ENCODE results near the gene SUCLA2. TPM values are rescaled to one million over a fixed set of nuclear protein-coding genes. Genes with fewer than 3 reads are reported as not detected.

SUCLA2 gene
- total RNA-seq, 2 donors from 2014 or later = 42.1 to 45.7 TPM

- Histone ChIP-seq H3K4me3 (no peak overlapping the region), H3K9me3 (no peaks in the 10 kb centered on the region), H3K27me3 (replicated peaks; ENCODE audit: insufficient read depth) (no peaks in the 10 kb centered on the region), H3K4me1 (replicated peaks) (no peaks in the 10 kb centered on the region), H3K36me3 (no peaks in the 10 kb centered on the region), H3K27ac (no peak overlapping the region)
- no peak for TF ChIP-seq CTCF (IDR thresholded peaks at IDR 0.05)
- no peak for TF ChIP-seq POLR2AphosphoS5 (IDR thresholded peaks at IDR 0.05)
- no peak for TF ChIP-seq POLR2A (IDR thresholded peaks at IDR 0.05)
- intact Hi-C loops (cut with DNase I) = no loop called here
- WGBS = 95% methylated on average over 3 of the region's 3 CpGs
- no peak for DNase-seq (ENCODE audit: low spot score)
These were observed 99.6 kb downstream of the SUCLA2 start for GRCh38 chr13:47901441-47901840.

- Histone ChIP-seq H3K9me3 (no peaks in the 10 kb centered on the region), H3K27ac (no peak overlapping the region), H3K36me3 (no peaks in the 10 kb centered on the region), H3K4me1 (replicated peaks) (no peaks in the 10 kb centered on the region), H3K27me3 (replicated peaks; ENCODE audit: insufficient read depth) (no peaks in the 10 kb centered on the region), H3K4me3 (no peak overlapping the region)
- intact Hi-C loops (cut with DNase I) = no loop called here
- TF ChIP-seq POLR2A (IDR thresholded peaks at IDR 0.05) = no peak
- no peak for TF ChIP-seq CTCF (IDR thresholded peaks at IDR 0.05)
- no peak for TF ChIP-seq POLR2AphosphoS5 (IDR thresholded peaks at IDR 0.05)
- WGBS = 83% methylated on average over 3 of the region's 3 CpGs
- DNase-seq (ENCODE audit: low spot score) = no peak
These were observed 103.0 kb downstream of the SUCLA2 start for GRCh38 chr13:47898080-47898479.

- no peaks in the 10 kb centered on the region for H3K9me3 ChIP-seq
- WGBS = 58% methylated on average over 2 of the region's 2 CpGs
- H3K36me3 ChIP-seq = no peaks in the 10 kb centered on the region
- H3K4me3 ChIP-seq = no peak overlapping the region
- H3K27ac ChIP-seq = no peak overlapping the region
- TF ChIP-seq CTCF (IDR thresholded peaks at IDR 0.05) = no peak
- no peak for TF ChIP-seq POLR2A (IDR thresholded peaks at IDR 0.05)
- TF ChIP-seq POLR2AphosphoS5 (IDR thresholded peaks at IDR 0.05) = no peak
- no peaks in the 10 kb centered on the region for H3K27me3 ChIP-seq (replicated peaks; ENCODE audit: insufficient read depth)
- no peak for DNase-seq (ENCODE audit: low spot score)
- H3K4me1 ChIP-seq (replicated peaks) = no peaks in the 10 kb centered on the region
- intact Hi-C loops (cut with DNase I) = no loop called here
These were observed 103.5 kb downstream of the SUCLA2 start for GRCh38 chr13:47897411-47898050.

- WGBS = 62% methylated on average over 2 of the region's 2 CpGs
- intact Hi-C loops (cut with DNase I) = no loop called here
- TF ChIP-seq POLR2AphosphoS5 (IDR thresholded peaks at IDR 0.05) = no peak
- TF ChIP-seq POLR2A (IDR thresholded peaks at IDR 0.05) = no peak
- TF ChIP-seq CTCF (IDR thresholded peaks at IDR 0.05) = no peak
- Histone ChIP-seq H3K36me3 (no peaks in the 10 kb centered on the region), H3K4me1 (replicated peaks) (no peaks in the 10 kb centered on the region), H3K4me3 (no peak overlapping the region), H3K27ac (no peak overlapping the region), H3K27me3 (replicated peaks; ENCODE audit: insufficient read depth) (no peaks in the 10 kb centered on the region), H3K9me3 (no peaks in the 10 kb centered on the region)
- DNase-seq (ENCODE audit: low spot score) = no peak
These were observed 104.5 kb downstream of the SUCLA2 start for GRCh38 chr13:47896546-47896945.

GRCh38 chr13:47896111-47896510, 105.0 kb downstream of the SUCLA2 start:
- Histone ChIP-seq H3K27me3 (replicated peaks; ENCODE audit: insufficient read depth) (no peaks in the 10 kb centered on the region), H3K4me3 (no peak overlapping the region), H3K9me3 (no peaks in the 10 kb centered on the region), H3K4me1 (replicated peaks) (no peaks in the 10 kb centered on the region), H3K27ac (no peak overlapping the region), H3K36me3 (no peaks in the 10 kb centered on the region)
- 97% methylated on average over 5 of the region's 5 CpGs for WGBS
- no peak for TF ChIP-seq CTCF (IDR thresholded peaks at IDR 0.05)
- no peak for TF ChIP-seq POLR2AphosphoS5 (IDR thresholded peaks at IDR 0.05)
- no peak for TF ChIP-seq POLR2A (IDR thresholded peaks at IDR 0.05)
- intact Hi-C loops (cut with DNase I) = no loop called here
- no peak for DNase-seq (ENCODE audit: low spot score)
